T-helper 2 cell treated with Interferon-gamma antibody and Interleukin-4, amounts not matched to agents 5 μg/mL and 100 μg/mL, for 36 hours (primary cell): ENCODE measurements around the gene TNS3.

ENCODE experiments used
- DNase-seq: peaks from one replicate; pipeline ENCODE4 v3.0.0; 2021; ENCODE audit warnings: low spot score
- H3K27ac Mint-ChIP-seq: one replicate; pipeline ENCODE4 v1.8.0; 2021; ENCODE audit warnings: mild to moderate bottlenecking, mixed read lengths
- H3K27me3 Mint-ChIP-seq: one replicate; pipeline ENCODE4 v1.8.0; 2021; ENCODE audit warnings: low read depth, mixed read lengths
- H3K36me3 Mint-ChIP-seq: one replicate; pipeline ENCODE4 v1.8.0; 2021; ENCODE audit warnings: low read depth, mixed read lengths
- H3K4me1 Mint-ChIP-seq: one replicate; pipeline ENCODE4 v1.8.0; 2021; ENCODE audit warnings: low read depth, mixed read lengths
- H3K4me3 Mint-ChIP-seq: one replicate; pipeline ENCODE4 v1.8.0; 2022; ENCODE audit warnings: mild to moderate bottlenecking, moderate library complexity, mixed read lengths
- H3K9me3 Mint-ChIP-seq: one replicate; pipeline ENCODE4 v1.8.0; 2021; ENCODE audit warnings: mixed read lengths

TNS3 gene

GRCh38 chr7:47418601-47419309 lies 163.2 kb downstream of the TNS3 start:
- DNase-seq = no peak
- Mint-ChIP-seq H3K9me3 (peaks cover 5% of the 10 kb centered on the region), H3K4me3 (no peak overlapping the region)

GRCh38 chr7:47416492-47417480 lies 165.1 kb downstream of the TNS3 start:
- no peak for DNase-seq
- H3K36me3 Mint-ChIP-seq = no peaks in the 10 kb centered on the region
- H3K4me3 Mint-ChIP-seq = no peak overlapping the region
- H3K27ac Mint-ChIP-seq = no peak overlapping the region
- H3K9me3 Mint-ChIP-seq = peaks cover 5% of the 10 kb centered on the region
- H3K4me1 Mint-ChIP-seq = no peaks in the 10 kb centered on the region
- no peaks in the 10 kb centered on the region for H3K27me3 Mint-ChIP-seq

More at GRCh38 chr7:47418601-47419309, 163.2 kb downstream of the TNS3 start:
- Mint-ChIP-seq H3K4me1 (no peaks in the 10 kb centered on the region), H3K27ac (no peak overlapping the region), H3K36me3 (no peaks in the 10 kb centered on the region), H3K27me3 (no peaks in the 10 kb centered on the region)

GRCh38 chr7:47415318-47416212 lies 166.3 kb downstream of the TNS3 start:
- Mint-ChIP-seq H3K27ac (no peak overlapping the region), H3K9me3 (peaks cover under 1% of the 10 kb centered on the region), H3K27me3 (no peaks in the 10 kb centered on the region), H3K4me3 (no peak overlapping the region), H3K4me1 (no peaks in the 10 kb centered on the region), H3K36me3 (no peaks in the 10 kb centered on the region)
- no peak for DNase-seq

DNA sequence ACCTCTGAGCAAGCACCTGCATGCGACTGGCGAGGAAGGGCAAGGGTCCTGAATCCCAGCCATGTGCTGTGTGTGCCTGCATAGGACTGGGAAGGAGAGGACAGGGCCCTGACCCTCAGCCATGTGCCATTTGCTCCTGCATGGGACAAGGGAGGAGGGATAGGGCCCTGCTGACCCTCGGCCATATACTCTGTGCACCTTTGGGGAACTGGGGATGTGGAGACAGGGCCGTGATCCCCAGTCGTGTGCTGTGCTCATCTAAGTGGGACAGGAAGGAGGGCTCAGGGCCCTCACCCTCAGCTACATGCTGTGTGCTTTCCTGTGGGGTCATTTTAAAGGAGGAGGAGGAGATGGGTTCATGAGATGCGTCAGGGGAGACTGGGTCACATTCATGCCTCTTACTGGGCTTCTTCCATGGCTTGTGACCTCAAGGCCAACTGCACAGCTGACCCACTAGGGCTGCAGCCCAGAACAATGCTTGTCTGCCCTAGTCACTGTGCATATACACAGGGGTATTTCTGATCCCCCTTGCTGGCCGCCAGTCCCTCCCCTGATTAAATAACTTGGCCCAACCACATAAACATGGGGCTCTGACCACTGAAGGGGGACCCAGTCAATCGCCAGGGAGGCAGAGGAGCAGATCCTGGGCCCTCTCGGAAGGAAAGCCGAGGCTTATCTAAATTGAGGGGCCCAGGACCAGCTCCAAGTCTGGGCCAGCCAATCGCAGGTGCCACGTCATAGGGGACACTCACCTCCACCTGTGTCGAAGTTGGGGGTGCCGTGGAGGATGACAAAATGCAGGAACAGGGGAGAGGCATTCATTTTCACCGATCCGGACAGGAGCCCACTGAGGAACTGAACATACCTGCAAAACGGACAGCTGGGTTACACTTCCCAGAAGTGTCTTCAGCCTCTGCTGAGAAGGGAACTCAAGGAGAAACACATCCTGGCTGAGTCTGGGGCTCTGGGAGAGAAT lies 167.3 kb downstream of the TNS3 start:
- no peaks in the 10 kb centered on the region for H3K9me3 Mint-ChIP-seq
- no peaks in the 10 kb centered on the region for H3K27me3 Mint-ChIP-seq
- H3K27ac Mint-ChIP-seq = no peak overlapping the region

GRCh38 chr7:47413526-47414341 lies 168.2 kb downstream of the TNS3 start:
- H3K36me3 Mint-ChIP-seq = no peaks in the 10 kb centered on the region
- H3K4me1 Mint-ChIP-seq = no peaks in the 10 kb centered on the region
- H3K27me3 Mint-ChIP-seq = no peaks in the 10 kb centered on the region
- no peaks in the 10 kb centered on the region for H3K9me3 Mint-ChIP-seq
- DNase-seq = no peak
- H3K27ac Mint-ChIP-seq = no peak overlapping the region
- H3K4me3 Mint-ChIP-seq = no peak overlapping the region

More for the DNA sequence above, 167.3 kb downstream of the TNS3 start:
- no peak overlapping the region for H3K4me3 Mint-ChIP-seq
- no peak for DNase-seq
- H3K4me1 Mint-ChIP-seq = no peaks in the 10 kb centered on the region
- no peaks in the 10 kb centered on the region for H3K36me3 Mint-ChIP-seq

GRCh38 chr7:47411901-47412300 lies 170.0 kb downstream of the TNS3 start:
- no peak for DNase-seq
- no peaks in the 10 kb centered on the region for H3K27me3 Mint-ChIP-seq
- no peaks in the 10 kb centered on the region for H3K9me3 Mint-ChIP-seq
- no peak overlapping the region for H3K27ac Mint-ChIP-seq
- no peak overlapping the region for H3K4me3 Mint-ChIP-seq
- H3K36me3 Mint-ChIP-seq = no peaks in the 10 kb centered on the region
- no peaks in the 10 kb centered on the region for H3K4me1 Mint-ChIP-seq

DNA sequence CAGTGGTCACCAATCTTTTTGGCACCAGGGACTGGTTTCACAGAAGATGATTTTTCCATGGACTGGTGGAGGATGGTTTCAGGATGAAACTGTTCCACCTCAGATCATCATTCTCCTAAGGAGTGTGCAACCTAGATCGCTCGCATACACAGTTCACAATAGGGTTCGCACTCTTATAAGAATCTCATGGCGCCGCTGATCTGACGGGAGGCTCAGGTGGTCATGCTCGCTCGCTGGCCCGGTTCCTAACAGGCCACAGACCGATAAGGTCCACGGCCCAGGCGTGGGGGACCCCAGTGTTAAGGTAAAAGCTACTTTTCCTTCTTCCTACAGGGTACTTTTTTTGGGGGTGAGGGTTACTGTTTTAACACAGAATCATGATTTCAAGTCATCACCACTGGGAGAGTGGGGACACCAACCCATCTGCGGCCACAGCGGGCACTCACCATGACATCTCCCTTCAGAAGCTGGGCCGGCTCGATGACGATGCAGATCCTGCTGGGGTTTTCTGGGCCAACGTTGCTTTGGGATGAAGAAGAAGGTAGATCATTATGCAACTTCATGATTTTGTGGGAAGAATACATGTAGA lies 170.5 kb downstream of the TNS3 start:
- H3K27ac Mint-ChIP-seq = no peak overlapping the region
- H3K9me3 Mint-ChIP-seq = no peaks in the 10 kb centered on the region
- no peaks in the 10 kb centered on the region for H3K27me3 Mint-ChIP-seq
- H3K36me3 Mint-ChIP-seq = no peaks in the 10 kb centered on the region
- no peak for DNase-seq
- no peaks in the 10 kb centered on the region for H3K4me1 Mint-ChIP-seq
- H3K4me3 Mint-ChIP-seq = no peak overlapping the region

DNA sequence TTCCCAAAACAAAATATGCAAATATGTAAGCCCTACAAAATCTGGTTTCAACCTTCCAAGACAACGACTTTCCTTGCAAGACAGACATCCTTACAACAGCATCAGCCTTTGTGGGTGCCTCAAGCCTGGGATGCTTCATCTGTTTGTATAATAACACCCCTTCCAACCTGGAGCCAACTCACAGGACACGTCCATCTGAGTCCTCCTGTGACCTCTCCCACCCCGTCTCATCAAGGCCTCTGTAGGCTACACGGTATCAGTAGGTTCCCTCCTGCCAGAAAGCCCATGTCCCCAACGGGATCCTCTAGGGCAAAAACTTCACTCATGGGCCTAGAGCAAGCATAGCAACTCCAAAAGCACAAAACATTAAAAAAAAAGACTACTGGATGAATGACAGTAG lies 173.2 kb downstream of the TNS3 start:
- Mint-ChIP-seq H3K4me1 (peaks cover 2% of the 10 kb centered on the region), H3K4me3 (no peak overlapping the region), H3K9me3 (no peaks in the 10 kb centered on the region), H3K27me3 (no peaks in the 10 kb centered on the region), H3K27ac (no peak overlapping the region), H3K36me3 (no peaks in the 10 kb centered on the region)
- DNase-seq = no peak

DNA sequence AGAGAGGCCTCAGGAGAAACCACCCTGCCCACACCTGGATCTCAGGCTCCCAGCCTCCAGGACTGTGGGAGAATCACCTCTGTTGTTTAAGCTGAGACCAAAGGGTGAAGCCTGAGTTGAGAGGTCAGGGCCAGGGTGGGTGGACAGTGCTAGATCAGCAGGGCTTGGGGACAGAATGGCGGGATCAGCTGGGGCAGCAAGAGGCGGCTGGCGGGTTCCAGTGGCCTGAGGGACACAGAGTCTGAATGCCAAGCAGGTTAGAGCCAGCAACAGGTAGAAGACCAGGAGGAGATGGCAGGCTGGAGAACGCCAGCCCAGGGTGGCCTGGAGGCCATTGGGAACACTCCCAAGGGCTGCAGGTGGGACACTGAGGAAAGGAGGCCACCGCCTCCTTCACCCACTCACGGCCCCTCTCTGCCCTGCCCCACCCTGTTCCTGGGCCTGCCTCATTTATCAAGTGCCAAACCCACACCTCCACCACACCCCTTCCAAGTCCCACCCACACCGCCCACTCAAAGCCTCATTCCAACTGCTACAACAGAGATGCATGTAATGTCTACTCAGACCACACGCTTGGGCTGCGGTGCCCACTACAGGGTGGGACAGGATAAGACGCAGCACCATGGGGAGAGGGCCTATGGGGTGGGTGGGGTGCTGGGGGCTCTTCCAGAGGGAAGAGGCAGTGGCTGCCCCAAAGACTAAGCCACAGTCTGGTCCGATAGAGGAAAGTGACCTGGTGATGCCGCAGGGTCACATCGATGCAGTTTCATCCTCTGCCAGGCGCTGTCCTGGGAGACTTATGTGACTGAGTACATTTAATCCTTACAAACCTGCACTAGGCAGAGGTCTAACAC lies 173.9 kb downstream of the TNS3 start:
- Mint-ChIP-seq H3K27ac (no peak overlapping the region), H3K27me3 (no peaks in the 10 kb centered on the region), H3K4me3 (no peak overlapping the region), H3K36me3 (no peaks in the 10 kb centered on the region), H3K9me3 (no peaks in the 10 kb centered on the region), H3K4me1 (peaks cover 5% of the 10 kb centered on the region)
- no peak for DNase-seq

DNA sequence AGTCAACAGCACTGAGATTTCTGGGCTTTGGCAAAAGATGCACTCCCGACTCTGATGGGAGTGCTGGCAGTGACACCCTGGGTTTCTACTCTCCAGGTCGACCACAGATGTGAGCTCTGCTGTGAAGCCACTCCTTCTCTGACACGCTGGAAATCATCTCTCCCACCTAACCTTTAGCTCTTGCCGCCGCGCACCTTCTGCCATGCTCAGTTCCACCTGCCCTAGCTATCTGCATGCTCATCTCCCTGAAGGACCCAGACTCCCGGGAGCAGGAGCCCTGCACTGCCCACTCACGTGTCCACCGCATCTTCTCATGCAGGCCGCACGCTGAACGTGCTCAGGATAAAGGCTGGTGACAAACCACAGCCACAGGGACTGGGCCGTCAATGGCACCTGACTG lies 174.8 kb downstream of the TNS3 start:
- Mint-ChIP-seq H3K9me3 (no peaks in the 10 kb centered on the region), H3K36me3 (no peaks in the 10 kb centered on the region), H3K4me3 (no peak overlapping the region), H3K27ac (no peak overlapping the region), H3K27me3 (no peaks in the 10 kb centered on the region), H3K4me1 (peaks cover 5% of the 10 kb centered on the region)
- no peak for DNase-seq

- Mint-ChIP-seq H3K36me3 (no peaks in the 10 kb centered on the region), H3K4me3 (no peak overlapping the region), H3K27me3 (no peaks in the 10 kb centered on the region), H3K27ac (no peak overlapping the region), H3K4me1 (peaks cover 5% of the 10 kb centered on the region), H3K9me3 (no peaks in the 10 kb centered on the region)
- DNase-seq = no peak
These were observed 175.1 kb downstream of the TNS3 start for GRCh38 chr7:47406801-47407129.
